RKO (cell line): ENCODE results near the gene HOXA10.

Source experiments
- DNase-seq: peaks from one replicate; pipeline ENCODE4 v3.0.0-alpha.2; 2016; ENCODE audit warnings: low spot score

The HOXA10 gene

GRCh38 chr7:27156508-27156898, 17.6 kb downstream of the HOXA10 start, which contains the start of gene HOXA7:
TSS of gene HOXA7 (minus strand) at chr7:27156675. CDS start at chr7:27156545, 130 bp downstream.
- DNase-seq, result peak; percentile 91

GRCh38 chr7:27155816-27156507, 18.2 kb downstream of the HOXA10 start:
- DNase-seq, result peak; percentile 55

DNA sequence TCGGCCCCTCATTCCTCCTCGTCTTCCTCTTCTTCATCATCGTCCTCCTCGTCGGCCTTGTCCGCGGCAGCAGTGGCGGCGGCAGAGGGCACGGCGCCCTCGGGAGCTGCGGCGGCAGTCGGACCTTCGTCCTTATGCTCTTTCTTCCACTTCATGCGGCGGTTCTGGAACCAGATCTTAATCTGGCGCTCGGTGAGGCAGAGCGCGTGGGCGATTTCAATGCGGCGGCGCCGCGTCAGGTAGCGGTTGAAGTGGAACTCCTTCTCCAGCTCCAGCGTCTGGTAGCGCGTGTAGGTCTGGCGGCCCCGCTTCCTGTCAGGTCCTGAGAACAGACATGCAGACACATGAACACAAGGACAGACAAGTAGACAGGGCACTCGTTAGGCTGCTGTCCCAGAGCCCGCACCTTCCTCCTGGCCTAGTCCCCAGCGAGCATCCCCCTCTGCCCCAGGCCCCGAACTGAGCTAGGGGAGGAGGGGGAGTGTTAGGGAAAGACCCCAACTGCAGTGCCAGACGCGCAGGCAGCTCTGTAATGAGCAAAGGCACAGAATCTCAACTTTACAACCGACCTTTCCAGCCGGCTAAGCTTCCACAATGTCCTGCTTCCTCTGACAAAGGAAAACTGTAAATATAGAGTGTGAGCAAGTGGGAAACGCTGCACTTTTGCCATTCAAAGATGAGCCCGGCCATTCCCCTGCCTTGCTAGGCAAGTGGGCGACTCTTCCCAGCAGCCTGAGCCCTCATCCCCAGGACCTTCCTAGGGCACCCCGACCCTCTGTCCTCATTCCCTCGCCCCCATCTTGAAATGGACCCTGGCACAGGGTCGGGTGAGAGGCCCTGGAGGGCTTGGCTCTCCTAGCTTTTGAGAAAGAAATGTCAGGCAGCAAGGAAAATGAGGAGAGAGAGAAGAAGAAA, 19.0 kb downstream of the HOXA10 start:
- DNase-seq, result peak; percentile 73

- no peak for DNase-seq
These were observed 19.8 kb downstream of the HOXA10 start for GRCh38 chr7:27154369-27154768.

DNA sequence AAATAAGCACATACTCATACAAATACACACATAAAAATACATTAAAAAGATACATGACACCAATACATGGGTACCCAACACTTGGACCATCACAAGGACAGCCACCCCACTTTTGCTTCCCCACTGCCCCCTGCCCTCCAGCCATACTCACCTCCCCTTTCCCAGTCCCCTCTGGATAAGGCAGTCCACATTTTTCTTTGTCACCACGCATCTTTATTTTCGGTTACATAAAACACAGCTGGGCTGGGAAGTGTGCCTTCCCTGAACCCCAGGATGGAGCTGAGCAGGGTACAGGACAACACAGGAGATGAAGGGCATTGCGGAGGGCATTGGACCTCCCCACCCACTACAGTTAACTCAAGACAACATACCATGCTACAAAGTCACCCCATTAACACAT, 20.6 kb downstream of the HOXA10 start:
- DNase-seq, result no peak

DNA sequence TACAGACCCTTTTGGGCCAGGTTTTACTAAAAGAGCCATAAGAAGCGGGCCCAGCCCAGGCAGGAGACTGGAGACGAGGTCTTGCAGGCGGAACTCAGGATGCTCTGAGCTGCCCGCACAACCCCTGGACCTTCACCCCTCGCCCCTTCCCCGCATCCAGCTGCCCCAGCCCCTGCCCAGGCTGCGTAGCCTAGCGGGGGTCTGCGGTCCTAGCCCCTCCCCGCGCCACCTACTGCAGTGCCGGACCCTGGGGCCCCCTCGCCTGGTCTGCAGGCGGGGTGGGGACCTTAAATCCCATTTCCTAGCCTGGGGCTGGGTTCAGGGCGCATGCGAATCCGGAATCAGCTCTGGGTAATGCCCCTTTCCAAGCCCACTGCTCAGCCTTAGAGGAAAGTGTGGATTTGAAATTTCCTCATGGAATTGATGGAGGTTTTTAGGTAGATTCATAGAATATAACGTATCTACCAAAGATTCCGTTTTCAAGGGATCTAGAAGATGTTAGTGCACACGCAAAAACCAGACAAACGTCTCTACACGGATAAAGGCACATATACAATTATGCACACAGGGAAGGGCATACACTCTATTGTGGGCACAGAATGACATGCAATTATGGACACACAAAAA, 21.2 kb downstream of the HOXA10 start:
- DNase-seq, result no peak

DNA sequence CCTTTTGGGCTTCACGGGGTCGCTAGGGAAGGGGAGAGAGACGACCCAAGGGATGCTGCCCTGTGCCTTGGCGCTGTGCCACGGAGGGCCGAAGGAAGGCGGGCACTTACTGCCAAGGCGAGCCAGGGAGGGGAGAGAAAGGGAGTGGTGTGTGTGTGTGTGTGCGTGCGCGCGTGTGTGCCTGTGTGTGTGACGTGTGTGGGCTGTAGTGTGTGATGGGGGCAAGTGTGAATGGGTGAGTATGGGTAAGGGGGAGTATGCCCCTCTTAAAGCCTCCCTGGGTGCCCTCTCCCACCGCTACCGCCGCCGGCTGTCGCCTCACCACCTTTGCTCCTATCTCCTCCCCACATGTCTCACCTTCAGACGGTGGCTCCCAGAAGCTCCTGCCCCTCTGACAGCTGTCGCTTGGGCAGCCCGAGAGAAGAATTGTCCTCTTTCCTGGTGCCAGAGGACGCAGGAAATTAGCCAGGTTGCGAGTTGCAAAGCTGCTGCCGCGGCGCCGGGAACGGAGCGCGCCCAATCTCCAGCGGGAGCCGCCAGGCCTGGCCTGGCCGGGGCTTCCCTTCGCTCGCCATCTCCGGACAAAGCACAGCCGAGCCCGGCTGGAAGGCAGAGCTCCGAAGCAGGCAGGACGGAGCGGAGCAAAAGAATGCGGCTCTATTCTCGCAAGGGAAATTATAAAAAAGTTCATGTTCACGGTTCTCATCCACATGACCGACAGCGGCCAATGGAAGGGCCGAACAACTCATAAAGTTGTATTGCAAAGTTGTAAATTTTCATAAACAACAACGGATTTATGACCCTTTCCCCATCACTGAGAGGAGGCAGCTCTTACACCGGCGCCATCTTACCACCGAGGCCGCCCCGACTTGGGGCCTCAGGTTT, 21.9 kb downstream of the HOXA10 start, which contains the start of gene HOXA3:
HOXA3 (minus strand) TSS at position 653 of the 885 bp plus-strand sequence. CDS start 41,943 bp downstream, outside the sequence.
- DNase-seq, result no peak

DNA sequence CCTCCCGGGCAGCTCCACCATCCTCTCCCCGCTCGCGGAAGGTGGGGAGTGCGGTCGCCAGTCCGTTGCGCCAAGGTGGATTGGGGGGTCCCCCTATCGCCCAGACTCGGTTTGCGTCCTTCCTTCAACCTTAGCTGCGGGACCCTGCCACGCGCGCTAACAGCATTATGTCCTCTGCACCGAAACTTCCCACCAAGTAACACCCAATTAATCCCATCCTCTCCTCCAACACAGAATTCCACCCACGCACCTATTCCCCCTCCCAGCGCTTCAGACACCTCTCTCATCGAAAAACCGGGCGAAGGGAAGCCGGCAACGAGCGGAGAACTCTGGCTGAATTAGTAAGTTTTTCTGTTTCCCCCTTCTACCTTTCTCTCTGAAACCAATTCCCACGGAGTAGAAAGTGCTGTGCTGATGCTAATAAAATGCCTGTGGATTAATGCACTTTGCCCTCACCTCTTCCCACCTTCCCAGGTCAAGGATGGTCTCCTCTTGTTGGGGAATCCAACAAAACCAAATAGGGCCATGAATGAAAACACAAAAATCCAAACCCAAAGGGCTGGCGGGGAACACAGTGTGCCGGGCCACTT, 22.7 kb downstream of the HOXA10 start:
- DNase-seq, result no peak

DNA sequence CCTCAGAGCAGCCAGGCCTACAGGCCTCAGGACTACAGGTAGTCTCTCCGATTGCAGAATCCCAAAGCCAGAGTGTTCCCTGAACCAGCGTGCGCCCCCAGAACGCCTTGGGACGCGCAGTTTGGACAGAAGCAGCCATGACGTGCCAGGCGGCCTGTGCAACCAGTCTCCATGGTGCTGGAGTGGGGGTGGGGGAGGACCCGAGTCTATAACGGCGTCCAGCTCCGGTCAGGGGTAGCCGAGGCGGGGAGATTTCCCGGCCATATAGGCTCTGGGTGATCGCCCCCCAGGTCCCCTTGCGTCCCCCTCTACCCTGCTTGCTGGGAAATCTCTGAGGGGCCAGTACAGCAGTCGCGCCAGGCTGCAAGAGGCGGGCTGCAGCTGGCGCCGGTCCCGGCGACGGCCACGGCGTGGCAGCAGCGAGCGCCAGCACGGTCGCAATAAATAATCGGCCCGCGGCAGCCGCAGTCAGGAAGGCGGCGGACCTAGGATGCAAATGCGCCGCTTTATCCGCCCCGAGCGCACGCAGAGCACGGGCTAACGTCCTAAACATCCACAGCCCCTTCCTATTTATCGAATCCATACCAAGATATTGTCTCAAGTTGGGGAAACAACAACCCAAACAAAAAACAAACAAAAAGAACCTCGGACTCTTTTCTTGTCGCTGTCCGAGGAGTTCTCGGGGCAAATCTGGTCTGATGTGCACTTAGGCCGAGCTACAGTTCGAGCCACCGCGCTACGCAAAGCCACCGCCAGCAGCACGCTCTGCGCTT, 23.4 kb downstream of the HOXA10 start:
- DNase-seq, result peak; percentile 89

DNA sequence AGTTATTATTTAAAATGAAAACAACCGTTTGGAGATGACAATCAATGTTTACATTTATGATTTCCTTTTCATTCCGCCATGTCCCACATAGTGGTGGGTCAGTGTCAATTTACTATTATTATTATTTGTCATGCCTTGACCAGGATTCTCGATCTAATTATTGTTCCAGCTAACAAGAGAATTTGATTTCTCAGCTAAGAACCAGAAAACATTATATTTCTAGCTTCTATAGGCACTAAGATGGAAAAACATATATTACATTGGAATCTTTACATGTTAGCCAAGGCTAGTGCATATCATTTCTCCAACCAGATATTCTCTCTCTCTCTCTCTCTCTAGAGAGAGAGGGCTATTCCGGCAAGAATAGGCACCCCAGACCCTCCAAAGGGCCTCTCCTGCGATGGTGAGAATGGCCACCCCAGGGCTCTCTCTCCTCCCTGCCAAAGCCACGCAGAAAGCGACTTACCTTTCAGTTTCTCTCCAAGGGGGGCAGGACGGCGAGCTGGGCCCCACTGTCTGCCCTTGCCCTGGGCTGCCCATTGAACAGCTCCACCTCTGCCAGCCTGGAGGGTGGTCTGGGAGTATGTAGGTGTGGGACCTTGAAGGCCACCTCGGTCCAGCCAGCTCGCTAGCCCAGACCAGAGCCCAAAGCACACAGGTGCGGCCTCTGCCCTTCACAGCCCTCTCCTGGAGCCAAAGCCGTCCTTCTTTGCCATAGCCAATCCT, 24.1 kb downstream of the HOXA10 start:
- peak; percentile 51 for DNase-seq

GRCh38 chr7:27148756-27149641, 25.1 kb downstream of the HOXA10 start:
- DNase-seq, result peak; percentile 73

DNA sequence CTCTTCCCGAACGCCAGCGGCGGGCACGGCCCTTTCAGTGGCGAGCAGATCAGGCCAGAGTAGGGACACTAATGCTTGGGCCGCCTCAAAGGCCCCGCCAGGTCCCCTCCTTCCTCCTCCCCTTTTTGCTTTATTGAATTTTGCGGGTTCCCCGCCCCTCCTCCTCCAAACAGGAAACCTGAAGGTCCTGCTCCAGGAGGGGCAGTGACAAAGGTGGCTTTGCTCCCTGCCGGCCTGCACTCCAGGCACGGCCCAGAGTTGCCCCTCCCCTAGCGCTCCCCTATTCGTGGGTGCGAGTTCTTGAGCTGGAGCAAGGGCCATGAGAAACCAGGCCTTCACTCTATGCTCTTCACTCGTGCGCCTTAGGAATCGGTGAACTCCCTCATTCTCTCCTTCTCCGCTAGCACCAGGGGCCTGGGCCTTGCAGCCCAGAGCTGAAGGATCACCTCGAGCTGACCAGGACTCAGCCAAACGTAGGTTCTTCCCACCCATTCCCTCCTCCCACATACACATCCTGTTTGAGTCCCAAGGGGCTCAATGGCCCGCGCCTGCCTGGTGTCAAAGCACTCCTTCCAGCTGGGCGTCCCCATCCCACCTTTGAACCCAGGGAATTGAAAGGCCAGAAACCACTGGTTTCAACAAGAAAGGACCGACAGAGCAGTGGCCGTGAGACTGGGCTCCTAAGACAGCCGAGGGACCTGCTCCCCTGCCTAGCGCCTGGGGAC, 25.9 kb downstream of the HOXA10 start:
- no peak for DNase-seq

DNA sequence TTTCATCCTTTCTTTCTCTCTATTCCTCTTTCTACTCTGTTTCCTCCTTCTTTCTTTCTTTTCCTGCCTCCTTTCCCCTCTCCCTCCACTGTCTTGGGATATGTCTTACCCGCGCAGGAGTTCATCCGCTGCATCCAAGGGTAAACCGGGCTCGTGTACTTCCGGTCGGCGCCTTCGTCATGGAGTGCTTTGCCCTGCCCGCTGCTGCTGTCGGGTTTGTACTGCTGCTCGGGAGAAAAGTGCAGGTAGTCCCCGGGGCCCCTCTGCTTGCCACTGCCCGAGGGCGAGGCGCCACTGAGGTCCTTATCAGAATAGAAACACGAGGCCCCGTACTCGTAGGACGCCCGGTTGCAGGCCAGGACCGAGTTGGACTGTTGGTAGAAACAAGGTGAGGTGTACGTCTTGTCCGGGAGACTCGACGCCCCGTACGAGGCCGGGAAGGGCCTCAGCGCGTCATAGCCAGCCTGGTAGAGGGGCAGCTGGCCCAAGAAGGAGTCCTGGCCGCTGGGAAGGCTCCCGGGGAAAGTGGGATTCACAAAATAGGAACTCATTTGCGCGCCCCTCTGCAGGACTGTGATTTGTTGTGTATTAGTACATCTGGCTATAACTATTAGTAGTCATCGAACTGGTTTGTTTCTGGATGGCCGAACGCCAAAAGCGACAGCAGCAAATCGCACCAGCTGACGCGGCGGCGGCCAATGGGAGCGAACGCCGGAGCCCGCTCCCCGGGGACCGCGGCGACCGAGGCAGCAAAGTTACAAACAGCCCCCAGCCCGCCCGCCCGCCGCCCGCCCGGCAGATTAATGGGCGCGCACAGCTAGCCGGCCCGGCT, 26.7 kb downstream of the HOXA10 start, which contains the start of gene HOXA6:
HOXA6 (minus strand) TSS at position 576 of the 832 bp plus-strand sequence; CDS start at position 551, 25 bp downstream.
- DNase-seq, result no peak

DNA sequence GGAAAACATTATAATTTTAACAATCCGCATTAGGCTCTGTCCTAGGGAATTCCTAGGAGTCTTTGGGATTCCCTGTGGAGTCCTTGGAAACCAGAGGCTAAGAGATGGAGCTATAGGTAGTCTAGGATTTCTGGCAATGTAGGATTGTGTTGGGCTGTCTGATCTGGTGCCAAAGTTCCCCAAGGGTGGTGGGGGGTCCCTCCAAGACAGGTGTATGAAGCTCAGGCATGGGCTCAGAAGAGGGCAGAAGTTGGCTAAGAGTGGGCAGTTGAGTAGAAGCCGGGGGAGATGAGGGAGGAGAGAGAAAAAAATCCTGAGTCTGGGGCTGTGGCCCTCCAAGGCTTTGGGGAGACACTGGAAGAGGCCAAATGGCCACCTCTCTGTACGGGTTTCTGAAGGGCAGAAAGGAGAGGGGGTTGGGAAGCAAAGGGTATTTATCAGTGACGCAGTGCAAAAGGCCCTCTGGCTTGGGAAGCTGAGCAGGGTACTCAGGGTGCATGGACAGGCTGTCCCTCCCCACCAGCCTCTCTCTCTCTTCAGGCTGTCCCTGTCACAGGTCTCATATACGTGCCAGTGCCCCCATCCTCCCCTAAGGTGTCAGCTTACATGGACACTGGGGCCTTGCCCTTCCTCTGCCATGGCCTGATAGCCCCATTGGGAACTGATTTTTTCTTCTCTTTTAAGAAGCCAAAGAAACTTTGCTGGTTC, 27.5 kb downstream of the HOXA10 start:
- no peak for DNase-seq

DNA sequence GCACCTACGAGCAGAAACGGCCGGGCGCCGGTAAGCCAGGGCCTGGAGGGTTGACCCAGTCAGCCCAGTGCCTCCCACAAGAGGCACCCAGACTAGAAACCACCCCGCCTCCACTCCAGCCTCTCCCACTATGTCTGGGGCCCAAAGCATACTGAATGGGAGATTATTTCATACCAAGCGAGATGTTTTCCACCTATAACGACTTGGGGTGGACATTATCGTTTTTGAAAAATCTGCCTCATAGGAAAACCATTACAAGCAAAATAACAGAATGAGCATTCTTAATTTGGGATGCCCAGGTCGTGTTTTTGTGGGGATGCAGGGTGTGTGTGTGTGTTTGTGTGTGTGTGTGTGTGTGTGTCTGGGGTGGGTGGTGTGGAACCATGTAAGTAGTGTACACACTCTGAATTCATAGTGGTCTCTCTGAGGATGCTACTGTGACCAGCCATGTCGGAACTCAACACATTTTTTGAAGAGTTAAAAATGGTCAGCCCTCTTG, 28.2 kb downstream of the HOXA10 start:
- no peak for DNase-seq
